Liver (tissue), 9 donors: Measurements from ENCODE around the gene MYG1. TPM values are rescaled to one million over a fixed set of nuclear protein-coding genes. Genes with fewer than 3 reads are reported as not detected.

Experiments
- DNase-seq: peaks from one replicate; pipeline ENCODE4 v3.0.0-alpha.2; 2017; ENCODE audit warnings: low spot score
- H3K27ac ChIP-seq, 2 donors: one replicate each; pipeline ENCODE4 v1.7.0; 2013; ENCODE audit warnings: inconsistent platforms in 2 of 2, low read length in 2 of 2, control low read depth in 1 of 2, low read depth in 1 of 2, mild to moderate bottlenecking in 1 of 2
- H3K27me3 ChIP-seq, 4 donors: one replicate each; pipeline versions ENCODE4 v1.6.1 to v1.7.0; 2013; ENCODE audit warnings: low read length in 3 of 4, inconsistent platforms in 1 of 4, mild to moderate bottlenecking in 1 of 4, moderate library complexity in 1 of 4; ENCODE audit not compliant: control insufficient read depth in 4 of 4, insufficient read depth in 4 of 4
- H3K36me3 ChIP-seq, 4 donors: one replicate each; pipeline versions ENCODE4 v1.6.1 to v1.7.0; 2013; ENCODE audit warnings: low read length in 3 of 4, mild to moderate bottlenecking in 3 of 4, low read depth in 1 of 4, moderate library complexity in 1 of 4; ENCODE audit not compliant: control insufficient read depth in 4 of 4, insufficient read depth in 3 of 4
- H3K4me1 ChIP-seq, 4 donors: one replicate each; pipeline versions ENCODE4 v1.6.1 to v1.7.0; 2013; ENCODE audit warnings: low read length in 3 of 4, mild to moderate bottlenecking in 3 of 4, moderate library complexity in 1 of 4; ENCODE audit not compliant: control insufficient read depth in 4 of 4, insufficient read depth in 4 of 4
- H3K4me3 ChIP-seq, 3 donors: one replicate each; pipeline versions ENCODE4 v1.6.1 to v1.7.0; 2013; ENCODE audit warnings: low read length in 3 of 3, control low read depth in 1 of 3, low read depth in 1 of 3, mild to moderate bottlenecking in 1 of 3
- H3K9ac ChIP-seq, 2 donors: one replicate each; pipeline ENCODE4 v1.7.0; 2013; ENCODE audit warnings: low read length in 2 of 2, mild to moderate bottlenecking in 2 of 2, moderate library complexity in 2 of 2, control low read depth in 1 of 2, low read depth in 1 of 2
- H3K9me3 ChIP-seq, 4 donors: one replicate each; pipeline versions ENCODE4 v1.6.1 to v1.7.0; 2013; ENCODE audit warnings: low read length in 3 of 4; ENCODE audit not compliant: control insufficient read depth in 4 of 4
- ATF3 ChIP-seq: IDR thresholded peaks from 2 replicates; pipeline ENCODE4 v1.6.1; 2016; ENCODE audit warnings: antibody characterized with exemption
- EGR1 ChIP-seq, 2 donors: IDR thresholded peaks; 2 replicates each; pipeline ENCODE4 v1.6.1; 2016 to 2018; ENCODE audit warnings: antibody characterized with exemption in 2 of 2, low read depth in 2 of 2
- FOXA2 ChIP-seq: IDR thresholded peaks from 2 replicates; pipeline ENCODE4 v1.6.1; 2016; ENCODE audit warnings: antibody characterized with exemption
- GABPA ChIP-seq, 2 donors: IDR thresholded peaks in 1 of 2; conservative IDR thresholded peaks in 1 of 2; 2 replicates each; pipeline ENCODE4 v1.6.1; 2016; ENCODE audit warnings: antibody characterized with exemption in 2 of 2, mild to moderate bottlenecking in 1 of 2, moderate library complexity in 1 of 2
- HNF4A ChIP-seq, 2 donors: conservative IDR thresholded peaks; 2 replicates each; pipeline ENCODE4 v1.6.1; 2016; ENCODE audit warnings: antibody characterized with exemption in 2 of 2, mild to moderate bottlenecking in 2 of 2
- JUND ChIP-seq, 2 donors: IDR thresholded peaks; 2 replicates each; pipeline ENCODE4 v1.6.1; 2016; ENCODE audit warnings: antibody characterized with exemption in 2 of 2
- MAX ChIP-seq: IDR thresholded peaks from 2 replicates; pipeline ENCODE4 v1.6.1; 2016; ENCODE audit warnings: antibody characterized with exemption
- NR2F2 ChIP-seq: IDR thresholded peaks from 2 replicates; pipeline ENCODE4 v1.6.1; 2016; ENCODE audit warnings: antibody characterized with exemption
- RXRA ChIP-seq, 2 donors: IDR thresholded peaks; 2 replicates each; pipeline ENCODE4 v1.6.1; 2017 to 2018; ENCODE audit warnings: antibody characterized with exemption in 2 of 2, mild to moderate bottlenecking in 1 of 2
- SP1 ChIP-seq: IDR thresholded peaks from 2 replicates; pipeline ENCODE4 v1.6.1; 2018; ENCODE audit warnings: antibody characterized with exemption, mild to moderate bottlenecking
- TAF1 ChIP-seq: conservative IDR thresholded peaks from 2 replicates; pipeline ENCODE4 v1.6.1; 2016; ENCODE audit warnings: antibody characterized with exemption, mild to moderate bottlenecking
- ZBTB33 ChIP-seq: IDR thresholded peaks from 2 replicates; pipeline ENCODE4 v1.6.1; 2016; ENCODE audit warnings: antibody characterized with exemption
- WGBS: extraction: QIAGEN DNeasy Blood & Tissue Kit; methylation state at CpG from one replicate; pipeline ENCODE4 v1.1.7; 2013; 5-methylcytosine and 5-hydroxymethylcytosine counted together
- polyA plus RNA-seq, 2 donors: library from polyadenylated mRNA; stranded (reverse) in 1 of 2; unstranded in 1 of 2; fragments of 200-250 nt in 1 of 2; fragments of >200 nt in 1 of 2; fragmentation: Nextera tagmentation in 1 of 2; extraction: Ambion mirVana in 1 of 2; gene quantifications; one replicate each; pipeline versions ENCODE4 v1.2.1 to v1.2.3, GENCODE V29; 2013 to 2015
- total RNA-seq, 2 donors: library from RNA; depleted of rRNA; stranded (reverse); fragments of >200 nt; gene quantifications; one replicate each; pipeline ENCODE4 v1.2.3, GENCODE V29; 2014
- donor health status: healthy.
- donor health status: healthy.
- donor health status: healthy.
- donor health status: healthy.
- donor health status: healthy.

Gene MYG1
- total and polyA plus RNA-seq, 4 donors, result 15.0 to 28.0 (median 19.3) TPM

- H3K9me3 ChIP-seq, result no peaks in the 10 kb centered on the region
- no peak overlapping the region for H3K4me3 ChIP-seq
- peaks cover 8 to 20% (median 16%) of the 10 kb centered on the region in 4 donors for H3K4me1 ChIP-seq
- no peak for DNase-seq
- TF ChIP-seq ZBTB33 (no peak), NR2F2 (no peak), ATF3 (no peak), JUND (IDR thresholded peaks at IDR 0.05) (no peak), SP1 (no peak)
- 96% methylated on average over 1 of the region's 1 CpG for WGBS
- H3K36me3 ChIP-seq, result no peaks in the 10 kb centered on the region
- H3K27ac ChIP-seq, result no peak overlapping the region
- no peaks in the 10 kb centered on the region for H3K27me3 ChIP-seq
- no peak overlapping the region for H3K9ac ChIP-seq
Measured at GRCh38 chr12:53254816-53255545, 44.5 kb upstream of the MYG1 start.

GRCh38 chr12:53255996-53256395 lies 43.5 kb upstream of the MYG1 start:
- WGBS, result 90% methylated on average over 3 of the region's 3 CpGs
- no peak for DNase-seq
- Histone ChIP-seq H3K9ac (no peak overlapping the region), H3K36me3 (no peaks in the 10 kb centered on the region), H3K4me1 (peaks cover 8 to 19% (median 16%) of the 10 kb centered on the region in 4 donors), H3K27me3 (no peaks in the 10 kb centered on the region), H3K27ac (no peak overlapping the region), H3K9me3 (no peaks in the 10 kb centered on the region), H3K4me3 (no peak overlapping the region)
- TF ChIP-seq RXRA (IDR thresholded peaks at IDR 0.05) (no peak), GABPA (IDR thresholded peaks at IDR 0.05 in 1 of 2, conservative IDR thresholded peaks at IDR 0.05 in 1 of 2) (no peak), HNF4A (conservative IDR thresholded peaks at IDR 0.05) (no peak), FOXA2 (no peak), EGR1 (IDR thresholded peaks at IDR 0.05; ENCODE audit: low read depth in 2 of 2) (no peak), MAX (no peak), TAF1 (no peak), NR2F2 (no peak), ZBTB33 (no peak)
